MM.1S (cell line): Measurements from ENCODE around the gene PLCB1.

Source experiments
- DNase-seq: peaks from one replicate; pipeline ENCODE4 v3.0.0-alpha.2; 2015
- H2AFZ ChIP-seq: fragments of 300-600 bp; sonication (generic); 2 replicates; pipeline ENCODE4 v1.6.0; 2016; ENCODE audit warnings: antibody characterized with exemption, low read length
- H3F3A ChIP-seq: fragments of 300-600 bp; sonication (generic); 2 replicates; pipeline ENCODE4 v1.6.1; 2016; ENCODE audit warnings: mild to moderate bottlenecking, antibody characterized with exemption, low read length, moderate library complexity, mixed read lengths; ENCODE audit not compliant: insufficient read depth
- H3K27ac ChIP-seq: fragments of 300-600 bp; sonication (generic); 2 replicates; pipeline ENCODE4 v1.5.1; 2016; ENCODE audit warnings: mild to moderate bottlenecking, low read length
- H3K27me3 ChIP-seq: fragments of 300-600 bp; sonication (generic); replicated peaks from 2 replicates; pipeline ENCODE4 v1.6.0; 2016; ENCODE audit warnings: low read length; ENCODE audit not compliant: insufficient read depth
- H3K36me3 ChIP-seq: fragments of 300-600 bp; sonication (generic); replicated peaks from 2 replicates; pipeline ENCODE4 v1.6.1; 2016; ENCODE audit warnings: mild to moderate bottlenecking, low read length, mixed read lengths; ENCODE audit not compliant: insufficient read depth
- H3K4me1 ChIP-seq: fragments of 300-600 bp; sonication (generic); 2 replicates; pipeline ENCODE4 v1.6.1; 2016; ENCODE audit warnings: low read length, mixed read lengths
- H3K4me2 ChIP-seq: fragments of 300-600 bp; sonication (generic); 2 replicates; pipeline ENCODE4 v1.6.0; 2016; ENCODE audit warnings: low read depth, low read length
- H3K4me3 ChIP-seq: fragments of 300-600 bp; sonication (generic); 2 replicates; pipeline ENCODE4 v1.5.1; 2016; ENCODE audit warnings: low read length, mixed read lengths
- H3K79me2 ChIP-seq: fragments of 300-600 bp; sonication (generic); 2 replicates; pipeline ENCODE4 v1.6.1; 2016; ENCODE audit warnings: mixed run types, low read length, mixed read lengths
- H3K9ac ChIP-seq: fragments of 300-600 bp; sonication (generic); 2 replicates; pipeline ENCODE4 v1.6.1; 2016; ENCODE audit warnings: low read length, mixed read lengths
- H3K9me2 ChIP-seq: fragments of 300-600 bp; sonication (generic); replicated peaks from 2 replicates; pipeline ENCODE4 v1.6.1; 2016; ENCODE audit warnings: mild to moderate bottlenecking, low read length, mixed read lengths; ENCODE audit not compliant: insufficient read depth
- H3K9me3 ChIP-seq: fragments of 300-600 bp; sonication (generic); replicated peaks from 2 replicates; pipeline ENCODE4 v1.6.1; 2016; ENCODE audit warnings: mild to moderate bottlenecking, low read length, mixed read lengths; ENCODE audit not compliant: insufficient read depth
- H4K20me1 ChIP-seq: fragments of 300-600 bp; sonication (generic); 2 replicates; pipeline ENCODE4 v1.6.1; 2016; ENCODE audit warnings: mild to moderate bottlenecking, low read length, moderate library complexity, mixed read lengths; ENCODE audit not compliant: insufficient read depth
- EZH2 ChIP-seq: fragments of 300-600 bp; sonication (generic); optimal IDR thresholded peaks from 2 replicates; pipeline ENCODE3; 2017; ENCODE audit warnings: low read depth, mild to moderate bottlenecking, antibody characterized with exemption, low read length, mixed read lengths
- EZH2phosphoT487 ChIP-seq: fragments of 300-600 bp; sonication (generic); IDR thresholded peaks from 2 replicates; pipeline ENCODE4 v1.6.1; 2018; ENCODE audit warnings: antibody characterized with exemption, low read length
- TF ChIP-seq, protein P1 (sequence below): fragments of 300-600 bp; sonication (generic); IDR thresholded peaks from 2 replicates; pipeline ENCODE4 v1.5.1; 2016; ENCODE audit warnings: antibody characterized with exemption, low read length, mixed read lengths

Gene PLCB1

DNA sequence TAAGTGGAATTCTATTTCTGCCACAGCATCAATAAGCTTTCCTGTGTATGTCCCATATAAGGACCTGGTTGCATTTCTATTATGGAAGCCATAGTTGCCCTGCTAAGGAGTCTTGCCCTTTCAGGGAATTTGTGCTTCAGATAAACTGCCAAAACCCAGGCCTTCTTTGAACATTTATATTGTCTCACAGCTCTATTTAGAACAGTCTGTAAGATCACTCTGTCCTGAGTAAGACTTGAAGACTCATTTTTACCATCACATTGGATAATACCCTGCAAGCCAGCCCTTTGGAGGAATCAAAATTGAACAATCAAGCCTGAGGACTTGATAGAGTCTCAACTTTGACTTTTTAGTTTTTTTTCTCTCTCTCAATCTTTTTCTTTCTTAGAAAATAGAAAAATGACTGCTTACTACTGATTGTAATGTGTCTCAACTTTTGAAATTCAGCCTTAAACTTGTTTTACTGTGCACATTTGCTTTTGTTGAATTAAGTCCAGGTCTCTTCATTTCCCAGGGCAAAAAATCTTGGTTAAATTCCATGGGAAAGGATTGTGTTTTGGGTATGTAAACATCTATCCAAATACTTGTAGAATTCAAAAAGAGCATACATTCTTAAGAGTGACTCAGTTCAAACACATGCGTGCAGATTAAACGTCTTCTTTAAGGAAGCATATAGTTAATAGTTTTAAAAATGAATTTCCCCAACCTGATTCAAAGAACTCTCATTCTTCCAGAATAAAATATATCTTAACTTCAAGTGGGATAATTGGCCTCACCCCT lies 91.2 kb downstream of the PLCB1 start:
- Histone ChIP-seq H3K36me3 (no peaks in the 10 kb centered on the region), H3K27me3 (no peaks in the 10 kb centered on the region), H2AFZ (no peak overlapping the region), H4K20me1 (no peaks in the 10 kb centered on the region), H3K4me3 (no peak overlapping the region), H3K9ac (no peak overlapping the region), H3F3A (no peaks in the 10 kb centered on the region), H3K9me3 (no peaks in the 10 kb centered on the region), H3K4me2 (no peak overlapping the region), H3K9me2 (no peaks in the 10 kb centered on the region), H3K4me1 (no peaks in the 10 kb centered on the region), H3K27ac (no peak overlapping the region), H3K79me2 (no peaks in the 10 kb centered on the region)
- TF ChIP-seq EZH2phosphoT487 (no peak), EZH2 (no peak)
- TF ChIP-seq, protein P1, sequence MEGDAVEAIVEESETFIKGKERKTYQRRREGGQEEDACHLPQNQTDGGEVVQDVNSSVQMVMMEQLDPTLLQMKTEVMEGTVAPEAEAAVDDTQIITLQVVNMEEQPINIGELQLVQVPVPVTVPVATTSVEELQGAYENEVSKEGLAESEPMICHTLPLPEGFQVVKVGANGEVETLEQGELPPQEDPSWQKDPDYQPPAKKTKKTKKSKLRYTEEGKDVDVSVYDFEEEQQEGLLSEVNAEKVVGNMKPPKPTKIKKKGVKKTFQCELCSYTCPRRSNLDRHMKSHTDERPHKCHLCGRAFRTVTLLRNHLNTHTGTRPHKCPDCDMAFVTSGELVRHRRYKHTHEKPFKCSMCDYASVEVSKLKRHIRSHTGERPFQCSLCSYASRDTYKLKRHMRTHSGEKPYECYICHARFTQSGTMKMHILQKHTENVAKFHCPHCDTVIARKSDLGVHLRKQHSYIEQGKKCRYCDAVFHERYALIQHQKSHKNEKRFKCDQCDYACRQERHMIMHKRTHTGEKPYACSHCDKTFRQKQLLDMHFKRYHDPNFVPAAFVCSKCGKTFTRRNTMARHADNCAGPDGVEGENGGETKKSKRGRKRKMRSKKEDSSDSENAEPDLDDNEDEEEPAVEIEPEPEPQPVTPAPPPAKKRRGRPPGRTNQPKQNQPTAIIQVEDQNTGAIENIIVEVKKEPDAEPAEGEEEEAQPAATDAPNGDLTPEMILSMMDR: no peak
- no peak for DNase-seq

DNA sequence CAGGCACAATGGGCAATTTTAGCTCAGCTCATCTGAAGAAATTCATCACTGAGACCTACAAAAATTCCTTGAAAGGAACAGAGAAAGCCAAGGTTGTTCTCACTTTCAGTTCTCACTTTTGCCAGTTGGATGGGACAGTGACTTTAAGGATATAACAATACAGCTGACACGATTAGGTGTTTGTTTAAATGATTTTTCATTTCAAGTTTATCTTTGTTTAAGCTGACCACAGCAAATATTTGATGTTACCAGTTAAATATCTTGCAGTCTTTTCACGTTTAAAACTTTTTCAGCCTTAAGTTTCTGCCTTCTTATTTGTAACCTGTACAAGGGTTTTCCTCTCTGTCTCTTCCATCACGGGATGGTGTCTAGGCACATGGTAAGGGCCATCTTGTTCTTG lies 93.6 kb downstream of the PLCB1 start:
- H3K27ac ChIP-seq: no peak overlapping the region
- no peaks in the 10 kb centered on the region for H3K9me3 ChIP-seq
- no peak overlapping the region for H3K9ac ChIP-seq
- H3K9me2 ChIP-seq: no peaks in the 10 kb centered on the region
- H3F3A ChIP-seq: no peaks in the 10 kb centered on the region
- H3K36me3 ChIP-seq: no peaks in the 10 kb centered on the region
- no peak overlapping the region for H3K4me3 ChIP-seq
- TF ChIP-seq EZH2 (no peak), EZH2phosphoT487 (no peak)
- TF ChIP-seq, protein P1: no peak
- no peaks in the 10 kb centered on the region for H4K20me1 ChIP-seq
- H3K4me1 ChIP-seq: no peaks in the 10 kb centered on the region
- H3K27me3 ChIP-seq: no peaks in the 10 kb centered on the region
- H3K79me2 ChIP-seq: no peaks in the 10 kb centered on the region
- no peak overlapping the region for H3K4me2 ChIP-seq
- no peak for DNase-seq
- H2AFZ ChIP-seq: no peak overlapping the region

DNA sequence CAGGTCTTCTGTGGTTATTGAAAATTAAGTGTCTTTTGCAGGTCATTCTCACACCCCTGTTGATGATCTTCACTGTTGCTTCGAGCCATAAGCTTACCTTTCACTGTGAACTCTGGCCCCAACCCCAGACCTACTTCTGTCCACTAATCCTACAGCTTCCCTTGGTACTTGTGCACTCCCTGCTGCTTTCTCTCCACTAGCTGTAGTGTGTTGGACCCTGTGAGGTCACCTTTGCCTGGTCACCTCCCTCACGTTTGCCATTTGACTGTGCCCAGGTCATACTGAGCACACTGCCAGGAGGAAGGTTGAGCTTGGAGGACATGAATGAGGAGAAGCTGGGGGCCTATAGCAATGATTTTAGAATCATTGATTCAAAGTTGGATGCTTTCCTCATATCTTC lies 94.0 kb downstream of the PLCB1 start:
- Histone ChIP-seq H3K9ac (no peak overlapping the region), H3K27ac (no peak overlapping the region), H3K27me3 (no peaks in the 10 kb centered on the region), H3K36me3 (no peaks in the 10 kb centered on the region), H3K79me2 (no peaks in the 10 kb centered on the region), H3K9me2 (no peaks in the 10 kb centered on the region), H4K20me1 (no peaks in the 10 kb centered on the region), H3K4me2 (no peak overlapping the region), H3K9me3 (no peaks in the 10 kb centered on the region), H3F3A (no peaks in the 10 kb centered on the region), H3K4me3 (no peak overlapping the region), H2AFZ (no peak overlapping the region), H3K4me1 (no peaks in the 10 kb centered on the region)
- DNase-seq: no peak
- TF ChIP-seq EZH2: no peak
- TF ChIP-seq EZH2phosphoT487: no peak
- TF ChIP-seq, protein P1: no peak
